Stimulated activated CD8-positive, alpha-beta memory T cell treated with anti-CD3 and anti-CD28 coated beads, Interleukin-12 subunit alpha, Interleukin-12 subunit beta, amount 100 ng/mL, for 4 hours (primary cell): ENCODE data around the gene NFXL1.
"Not testable (repeated sequence)": the region's sequence is repeated elsewhere in the genome, so short reads cannot be mapped to it uniquely, and the experiment has no call there.

Experiments
- DNase-seq: peaks from one replicate; pipeline ENCODE4 v3.0.0-alpha.2; 2020; ENCODE audit warnings: low read depth

Gene NFXL1

DNA sequence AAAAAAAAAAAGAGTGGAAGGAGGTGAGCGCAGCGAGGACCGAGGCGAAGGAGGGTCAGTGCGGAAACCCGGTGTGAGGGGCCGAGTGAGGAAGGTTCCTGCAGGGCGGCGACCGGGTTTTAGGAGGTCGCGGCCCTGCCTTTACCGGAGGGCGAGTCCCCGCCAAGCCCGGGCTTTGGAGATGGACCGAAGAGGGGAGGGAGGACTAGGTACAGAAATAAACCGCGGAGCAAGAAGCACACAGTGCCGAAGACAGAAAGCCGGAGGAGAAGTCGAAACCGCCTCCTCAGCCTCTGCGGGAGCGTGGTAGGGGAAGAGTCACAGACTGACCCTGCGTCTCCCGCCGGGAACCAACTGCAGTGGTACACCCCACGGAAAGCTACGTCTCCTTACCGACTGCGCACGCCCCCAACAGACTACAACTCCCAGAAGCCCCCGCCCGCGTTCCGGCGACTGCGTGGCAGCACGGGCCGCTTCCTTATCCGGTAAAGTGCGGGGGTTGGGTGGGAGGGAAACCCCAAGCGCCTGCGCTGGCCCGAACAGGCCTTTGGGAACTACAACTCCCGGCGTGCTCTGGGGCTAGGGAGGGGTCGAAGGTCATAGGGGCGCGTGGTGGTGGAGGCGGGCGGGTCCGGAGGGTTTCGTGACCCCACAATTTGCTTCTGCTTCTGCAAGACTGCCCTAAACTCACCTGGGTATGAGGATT, at the start of gene NFXL1:
Gene NFXL1 (minus strand): TSS at position 364 of the 706 bp plus-strand sequence. CDS start 380 bp downstream, outside the sequence.
- peak; percentile 93 for DNase-seq

DNA sequence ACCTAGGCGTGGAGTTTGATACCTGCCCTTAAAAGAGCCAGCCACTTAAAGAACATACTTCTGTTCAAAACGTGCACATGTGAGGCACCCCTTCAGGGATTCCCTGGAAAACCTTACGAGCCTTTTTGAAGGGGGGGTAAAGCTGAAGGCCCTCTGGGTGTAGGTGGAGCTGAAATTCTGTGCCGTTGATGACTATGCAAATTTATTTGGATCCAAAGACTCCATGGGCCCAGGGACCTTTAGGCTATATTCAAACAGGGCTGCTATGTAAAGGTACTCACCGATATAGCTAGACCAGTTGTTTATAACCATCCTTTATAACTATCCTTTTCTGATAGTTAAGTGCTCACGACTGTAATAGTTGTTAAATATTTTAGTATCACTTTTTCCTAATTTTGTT, 40.3 kb upstream of the NFXL1 start:
- DNase-seq = no peak

DNA sequence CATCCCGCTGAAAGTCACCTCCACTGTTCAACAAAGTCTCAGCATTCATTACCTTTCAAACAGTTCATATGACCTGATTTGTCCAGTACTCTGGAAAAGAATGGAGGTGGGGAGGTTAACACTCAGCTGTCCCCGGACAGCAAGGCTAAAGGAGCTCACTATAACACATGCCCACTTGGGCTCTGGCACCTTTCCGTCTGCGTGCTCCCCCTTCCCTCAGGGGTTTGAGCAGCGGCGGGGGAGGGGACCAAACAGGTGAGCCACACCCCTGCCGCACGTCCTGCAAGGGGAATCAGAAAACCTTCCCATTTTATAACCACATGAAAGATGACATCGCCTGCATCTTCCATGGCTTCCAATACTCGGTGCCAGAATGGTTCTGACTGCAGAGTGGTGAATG, 39.9 kb upstream of the NFXL1 start:
- DNase-seq = no peak

DNA sequence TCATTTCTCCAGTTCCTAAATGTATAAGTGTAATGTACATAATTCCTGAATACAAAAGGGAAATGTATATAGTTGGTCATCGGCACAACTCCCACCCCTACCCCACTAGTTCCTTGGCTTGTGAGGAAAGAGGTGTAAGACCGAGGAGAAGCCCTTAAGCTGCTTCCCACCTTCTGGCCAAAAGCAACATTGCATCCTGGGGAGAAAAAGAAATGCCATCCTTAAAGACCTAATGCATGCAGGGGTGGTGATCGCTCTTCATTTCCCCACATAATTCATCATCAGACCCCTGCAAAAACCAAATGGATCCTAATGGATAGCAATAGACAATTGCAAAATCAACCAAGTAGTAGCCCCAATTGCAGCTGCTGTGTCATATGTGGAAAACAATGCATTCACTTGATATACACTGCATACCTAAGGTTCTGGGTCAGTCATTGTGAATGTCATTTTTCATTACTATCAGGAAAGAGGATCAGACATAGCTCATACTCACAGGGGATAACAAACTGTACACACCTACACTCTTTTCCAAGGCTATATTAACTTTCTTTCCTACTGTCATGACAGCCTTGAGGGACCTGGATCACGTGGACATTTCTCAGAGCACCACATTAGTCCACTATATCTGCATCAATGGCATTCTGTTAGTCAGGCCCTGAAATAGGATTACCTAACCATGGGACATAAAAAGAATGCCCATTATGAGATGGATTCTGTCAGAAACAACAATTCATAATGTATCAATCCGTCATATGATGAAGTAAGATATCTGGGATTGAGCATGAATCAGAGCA, 31.7 kb upstream of the NFXL1 start:
- DNase-seq = no peak

DNA sequence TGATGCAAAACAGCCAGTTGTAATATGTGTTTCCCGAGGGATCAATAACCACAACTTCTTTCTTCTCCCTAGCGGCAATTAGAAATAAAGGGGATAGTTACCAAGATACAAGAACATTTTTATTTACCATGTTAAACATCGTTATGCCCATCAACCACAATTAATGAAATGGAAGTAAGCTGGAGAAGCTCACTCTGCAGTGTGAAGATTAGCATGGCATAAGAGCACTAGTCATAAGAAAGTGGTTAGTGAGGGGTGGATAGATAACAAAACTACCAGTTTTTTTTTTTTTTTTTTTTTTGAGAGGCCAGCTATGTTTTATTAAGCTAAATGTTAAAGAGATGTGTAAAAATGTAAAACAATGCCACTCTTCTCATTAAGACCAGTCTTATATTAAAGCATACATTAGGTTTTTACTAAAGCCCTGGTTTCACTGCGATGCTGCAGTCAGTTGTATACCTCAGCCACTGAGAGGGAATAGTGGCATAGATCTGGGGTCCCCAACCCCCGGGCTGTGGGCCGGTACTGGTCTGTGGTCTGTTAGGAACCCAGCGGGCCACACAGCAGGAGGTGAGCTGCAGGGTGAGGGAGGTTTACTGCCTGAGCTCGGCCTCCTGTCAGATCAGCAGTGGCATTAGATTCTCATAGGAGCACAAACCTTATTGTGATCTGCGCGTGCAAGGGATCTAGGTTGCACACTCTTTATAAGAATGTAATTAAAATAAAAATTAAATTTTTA, 27.9 kb upstream of the NFXL1 start:
- no peak for DNase-seq

DNA sequence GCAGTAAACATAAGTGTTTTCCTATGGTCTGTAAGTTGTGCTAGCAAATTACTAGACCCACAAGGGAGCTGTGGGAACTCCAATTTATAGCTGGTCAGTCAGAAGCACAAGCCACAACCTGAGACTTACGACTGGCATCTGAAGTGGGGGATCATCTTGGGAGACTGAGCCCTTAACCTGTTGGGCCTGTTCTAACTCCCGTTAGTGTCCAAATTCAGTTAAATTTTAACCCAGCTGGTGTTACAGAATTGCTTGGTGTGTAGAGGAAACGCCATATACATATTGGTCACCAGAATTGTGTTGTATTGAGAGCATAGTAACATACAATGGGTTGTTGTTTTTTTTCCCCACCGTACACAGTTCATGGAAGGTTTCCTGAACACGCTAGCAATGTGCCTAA, 25.1 kb upstream of the NFXL1 start:
- DNase-seq = no peak

DNA sequence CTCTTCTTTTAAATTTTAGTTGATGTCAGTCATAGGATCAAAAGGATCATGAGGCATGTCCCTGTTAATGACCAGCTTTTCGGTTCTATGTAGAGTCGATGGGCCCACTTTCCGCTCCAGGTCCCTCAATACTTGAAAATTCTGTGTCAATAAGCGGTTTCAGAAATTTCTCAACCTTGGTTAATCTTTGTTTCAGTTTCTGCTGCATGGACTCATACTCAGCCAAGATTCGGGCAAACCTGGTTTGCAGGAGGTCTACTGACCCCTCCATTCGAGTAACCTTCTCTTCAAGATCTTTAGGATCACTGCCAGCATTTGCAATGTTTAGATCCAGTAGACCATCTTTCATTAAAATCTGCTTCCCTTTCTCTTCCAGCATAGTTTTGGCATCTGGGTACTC, 22.0 kb upstream of the NFXL1 start:
- no peak for DNase-seq

DNA sequence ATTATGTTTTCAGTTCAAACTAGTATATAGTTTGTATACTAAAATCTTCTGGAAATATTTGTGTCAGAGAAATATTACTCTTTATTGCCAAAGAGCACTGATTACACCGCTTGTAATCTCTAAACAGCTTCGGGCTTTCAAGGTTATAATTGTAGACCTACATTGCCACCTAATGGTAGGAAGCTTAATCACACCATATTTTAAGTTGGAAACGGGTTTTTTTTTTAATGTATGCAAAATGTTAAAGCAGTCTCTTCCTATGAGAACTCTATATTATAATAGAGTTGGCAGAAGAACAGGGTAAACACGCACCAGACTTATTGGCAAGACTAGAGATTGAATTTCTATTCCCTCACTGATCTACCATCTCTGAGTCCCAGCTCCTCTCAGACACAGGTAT, 19.5 kb upstream of the NFXL1 start:
- DNase-seq = no peak

DNA sequence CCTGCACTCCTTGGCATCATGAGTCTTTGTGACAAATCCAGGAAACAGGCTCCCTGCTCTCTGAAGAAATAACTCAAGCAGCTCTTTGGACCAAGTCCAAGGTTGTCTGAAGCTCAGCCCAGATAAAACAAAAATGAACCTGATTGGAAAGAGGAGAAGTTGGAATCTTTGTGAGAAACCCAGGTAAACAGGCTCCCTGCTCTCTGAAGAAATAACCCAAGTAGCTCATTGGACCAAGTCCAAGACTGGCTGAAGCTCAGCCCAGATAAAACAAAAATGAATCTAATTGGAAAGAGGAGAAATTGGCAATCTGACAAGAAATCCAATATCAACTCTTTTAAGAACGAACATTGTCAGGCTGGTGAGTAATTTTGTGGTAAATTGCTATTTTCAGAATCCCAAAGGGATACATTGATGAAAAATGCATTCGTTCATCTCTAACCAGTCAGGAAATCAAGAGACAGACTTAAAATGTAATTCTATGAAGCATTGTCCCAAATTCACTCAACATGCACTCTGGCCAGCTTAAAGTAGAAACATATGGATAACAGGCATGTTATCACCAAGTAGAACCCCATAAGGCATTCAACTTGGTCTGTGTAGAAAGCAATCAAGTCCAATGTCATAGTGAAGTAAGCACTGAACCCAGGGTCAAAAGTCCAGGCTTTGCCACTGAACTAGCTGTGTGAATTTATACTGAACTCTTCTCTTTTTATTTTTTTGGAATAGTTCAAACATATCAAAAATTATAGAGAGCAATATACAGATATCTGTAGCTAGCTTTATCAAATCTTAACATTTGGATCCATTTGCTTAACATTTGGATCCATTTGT, 16.8 kb upstream of the NFXL1 start:
- no peak for DNase-seq

DNA sequence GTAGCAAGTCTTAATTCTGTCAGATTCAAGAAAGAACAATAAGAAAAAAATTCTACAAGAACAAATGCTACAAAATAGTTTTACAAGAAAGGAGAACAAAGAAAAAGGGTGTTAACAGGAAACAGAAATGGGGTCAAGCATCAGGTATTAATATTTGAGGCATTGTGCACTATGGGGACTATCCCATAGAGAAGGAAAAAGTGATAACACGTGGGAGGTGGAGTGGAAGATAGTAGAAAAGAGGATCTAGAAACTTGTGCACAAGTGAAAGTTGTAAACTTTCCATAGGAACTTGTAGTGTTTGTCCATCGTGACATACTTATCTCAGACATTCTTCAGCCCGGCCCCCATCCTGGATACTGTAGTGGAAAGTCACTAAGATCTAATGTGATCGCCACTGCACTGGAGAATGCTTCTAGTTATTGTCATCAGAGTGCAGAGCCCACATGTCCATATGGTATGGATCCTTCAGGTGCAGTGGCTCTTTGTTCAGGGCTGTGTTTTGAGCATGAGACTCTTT, 15.4 kb upstream of the NFXL1 start:
- DNase-seq = no peak

DNA sequence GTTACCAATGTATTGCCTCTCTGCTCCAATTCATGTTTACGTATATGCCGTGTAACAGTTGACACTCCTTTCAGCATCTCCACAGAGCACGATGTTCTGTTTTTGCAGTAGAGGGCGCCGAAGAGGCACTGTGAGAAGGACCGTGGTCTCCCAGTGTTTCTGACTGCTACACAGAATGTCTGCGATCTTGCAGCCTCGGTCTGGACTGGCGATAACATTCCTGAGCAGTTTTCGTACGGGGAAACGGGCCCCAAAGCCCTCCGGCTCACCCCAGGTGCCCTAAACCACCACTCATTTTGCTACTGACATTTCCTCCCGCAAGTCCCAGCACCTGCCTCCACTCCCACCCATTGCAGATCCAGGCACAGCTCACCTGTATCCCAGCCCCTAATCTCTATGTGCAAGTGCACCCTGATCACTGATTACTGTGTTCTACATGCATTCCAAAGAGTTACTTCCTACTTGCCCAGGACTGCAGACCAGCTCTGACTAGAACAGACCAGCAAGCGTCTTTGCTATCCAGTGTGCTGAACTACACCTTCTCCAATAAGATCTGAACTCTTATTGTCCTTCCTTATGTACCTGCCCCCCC, 12.4 kb upstream of the NFXL1 start:
- peak; percentile 2 for DNase-seq

DNA sequence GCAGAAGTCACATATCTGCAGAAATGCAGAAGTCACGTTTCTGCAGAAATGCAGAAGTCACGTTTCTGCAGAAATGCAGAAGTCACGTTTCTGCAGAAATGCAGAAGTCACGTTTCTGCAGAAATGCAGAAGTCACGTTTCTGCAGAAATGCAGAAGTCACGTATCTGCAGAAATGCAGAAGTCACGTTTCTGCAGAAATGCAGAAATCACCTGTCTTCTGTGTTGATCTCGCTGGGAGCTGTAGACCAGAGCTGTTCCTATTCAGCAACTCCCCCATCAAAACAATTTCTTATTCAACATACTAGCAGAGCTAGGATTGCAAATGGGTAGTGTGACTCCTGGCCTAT, 8.9 kb upstream of the NFXL1 start:
- not testable (repeated sequence) for DNase-seq

DNA sequence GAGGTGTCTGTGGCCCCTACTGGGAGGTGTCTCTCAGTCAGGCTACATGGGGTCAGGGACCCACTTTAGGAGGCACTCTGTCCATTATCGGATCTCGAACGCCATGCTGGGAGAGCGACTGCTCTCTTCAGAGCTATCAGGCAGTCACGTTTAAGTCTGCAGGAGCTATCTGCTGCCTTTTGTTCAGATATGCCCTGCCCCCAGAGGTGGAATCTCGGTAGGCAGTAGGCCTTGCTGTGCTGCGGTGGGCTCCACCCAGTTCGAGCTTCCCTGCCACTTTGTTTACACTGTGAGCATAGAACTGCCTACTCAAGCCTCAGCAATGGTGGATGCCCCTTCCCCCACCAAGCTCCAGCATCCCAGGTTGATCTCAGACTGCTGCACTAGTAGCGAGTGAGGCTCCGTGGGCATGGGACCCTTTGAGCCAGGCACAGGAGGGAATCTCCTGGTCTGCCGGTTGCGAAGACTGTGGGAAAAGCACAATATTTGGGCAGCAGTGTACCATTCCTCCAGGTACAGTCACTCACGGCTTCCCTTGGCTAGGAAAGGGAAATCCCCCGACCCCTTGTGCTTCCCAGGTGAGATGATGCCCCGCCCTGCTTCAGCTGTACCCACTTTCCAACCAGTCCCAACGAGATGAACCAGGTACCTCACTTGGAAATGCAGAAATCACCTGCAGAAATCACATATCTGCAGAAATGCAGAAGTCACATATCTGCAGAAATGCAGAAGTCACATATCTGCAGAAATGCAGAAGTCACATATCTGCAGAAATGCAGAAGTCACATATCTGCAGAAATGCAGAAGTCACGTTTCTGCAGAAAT, 8.3 kb upstream of the NFXL1 start:
- not testable (repeated sequence) for DNase-seq

DNA sequence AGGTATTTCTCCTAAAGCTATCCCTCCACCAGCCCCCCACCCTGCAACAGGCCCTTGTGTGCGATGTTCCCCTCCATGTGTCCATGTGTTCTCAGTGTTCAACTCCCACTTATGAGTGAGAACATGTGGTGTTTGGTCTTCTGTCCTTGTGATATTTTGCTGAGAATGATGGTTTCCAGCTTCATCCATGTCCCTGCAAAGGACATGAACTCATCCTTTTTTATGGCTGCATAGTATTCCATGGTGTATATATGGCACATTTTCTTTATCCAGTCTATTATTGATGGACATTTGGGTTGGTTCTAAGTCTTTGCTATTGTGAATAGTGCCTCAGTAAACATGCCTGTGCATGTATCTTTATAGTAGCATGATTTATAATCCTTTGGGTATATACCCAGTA, 2.8 kb upstream of the NFXL1 start:
- not testable (repeated sequence) for DNase-seq

DNA sequence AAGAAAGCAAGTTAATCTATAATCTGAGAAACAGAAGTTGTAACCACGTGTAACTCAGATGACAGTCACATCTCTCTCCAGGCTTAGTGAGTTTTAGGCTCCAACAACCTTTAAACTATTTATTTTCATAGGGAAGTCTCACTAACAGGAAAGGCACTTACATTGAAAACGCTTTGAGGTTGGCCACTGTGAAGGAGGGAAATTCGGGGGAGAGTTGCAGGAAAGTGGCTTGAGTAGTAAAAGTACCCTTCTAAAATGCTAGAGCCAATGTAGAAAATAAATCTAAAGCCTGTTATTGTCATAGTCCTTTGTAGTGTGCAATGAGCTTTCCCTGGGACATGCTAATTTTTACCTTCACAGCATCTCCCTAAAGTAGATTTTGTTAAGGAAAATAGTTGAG, 995 bp upstream of the NFXL1 start:
- no peak for DNase-seq

DNA sequence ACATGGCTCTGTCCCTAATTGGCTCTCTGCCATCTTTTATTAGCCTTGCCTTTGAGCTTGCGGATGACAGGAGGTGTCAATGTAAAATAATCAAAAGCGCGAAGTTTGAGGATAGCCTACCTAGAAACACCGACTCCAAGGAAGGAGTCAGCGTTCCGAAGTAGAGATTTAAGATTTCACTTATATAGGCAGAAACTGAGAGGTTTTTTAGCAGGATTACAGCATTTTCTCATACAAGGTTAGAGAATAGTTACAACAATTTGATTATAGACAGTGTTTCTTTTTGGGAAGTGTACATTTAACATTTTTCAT, 499 bp upstream of the NFXL1 start:
- no peak for DNase-seq

DNA sequence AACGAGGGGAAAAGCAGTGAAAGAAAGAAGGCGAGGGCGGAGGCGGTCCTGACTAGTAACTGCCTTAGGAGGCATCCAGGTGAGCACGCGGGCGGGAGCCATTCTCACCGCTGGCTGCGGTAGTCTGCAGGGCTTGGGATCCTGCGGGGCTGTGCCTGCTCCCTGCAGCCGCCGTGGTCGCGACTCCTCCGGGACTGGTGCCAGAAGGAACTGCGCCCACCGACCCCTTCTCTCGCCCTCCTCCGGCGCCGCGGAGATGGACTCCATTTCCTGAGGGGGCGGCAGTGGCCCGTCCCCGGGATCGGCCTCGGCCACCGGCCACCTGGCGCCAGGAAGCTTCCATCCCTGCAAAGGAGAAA, 543 bp downstream of the NFXL1 start:
- peak; percentile 8 for DNase-seq

DNA sequence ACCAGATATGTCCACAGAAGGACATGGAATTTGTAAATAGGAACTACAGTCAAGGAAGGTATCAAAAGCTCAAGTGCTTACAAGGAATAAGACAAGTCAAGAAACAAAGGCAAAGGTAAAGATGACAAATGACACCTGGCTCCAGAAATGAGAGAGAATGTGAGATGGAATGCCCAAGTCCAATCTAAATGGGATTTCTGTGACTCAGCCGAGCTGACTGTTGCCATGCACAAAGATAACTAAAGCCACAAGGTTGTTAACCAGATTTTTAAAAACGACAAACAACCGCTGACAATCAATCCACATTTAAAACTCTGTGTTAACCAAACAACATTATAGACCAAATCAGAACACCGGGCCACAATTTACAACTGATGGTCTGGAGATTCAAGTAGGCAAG, 1.1 kb downstream of the NFXL1 start:
- no peak for DNase-seq

DNA sequence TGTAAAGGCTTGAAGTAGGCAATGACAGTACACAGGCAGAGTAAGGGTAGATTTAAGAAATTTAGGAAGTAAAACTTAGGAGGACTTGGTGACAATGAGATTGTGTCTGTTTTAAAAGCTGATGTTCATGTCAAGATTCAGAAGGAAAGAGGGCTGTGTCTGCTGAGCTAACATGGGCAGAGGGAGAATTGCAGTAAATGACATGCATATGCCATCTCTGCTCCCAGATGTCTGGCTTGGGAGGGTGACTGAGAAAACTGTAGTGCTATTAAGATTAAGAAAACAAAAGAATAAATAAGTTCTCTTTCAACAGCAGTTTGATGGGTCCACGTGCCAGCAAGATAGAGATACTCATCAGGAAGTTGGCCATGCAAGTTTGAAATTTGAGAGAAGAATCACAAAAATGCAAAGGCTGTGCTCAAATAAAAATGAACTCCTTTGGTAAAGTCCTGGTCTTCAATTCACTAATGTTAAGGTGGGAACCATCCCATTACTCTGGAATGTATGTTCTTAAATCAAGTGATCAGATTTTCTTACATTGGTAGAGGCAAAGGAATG, 7.2 kb downstream of the NFXL1 start:
- DNase-seq = no peak

DNA sequence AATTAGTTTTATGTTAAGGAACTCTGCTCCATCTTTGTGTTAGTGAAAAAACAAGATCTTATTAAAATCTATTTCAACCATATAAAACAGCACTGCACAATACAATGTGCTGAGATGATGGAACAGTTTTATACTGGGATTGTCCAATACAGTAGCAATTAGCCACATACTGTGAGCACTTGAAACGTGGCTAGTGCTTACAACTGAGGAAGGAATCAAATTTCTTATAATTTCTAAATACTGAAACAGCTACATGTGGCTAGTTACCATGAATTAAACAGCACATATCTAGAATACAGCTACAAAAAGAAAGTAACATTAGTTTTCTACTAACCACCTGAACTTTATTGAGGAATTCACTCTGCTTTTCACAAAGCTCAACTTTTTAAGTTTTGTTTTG, 14.7 kb downstream of the NFXL1 start:
- no peak for DNase-seq

DNA sequence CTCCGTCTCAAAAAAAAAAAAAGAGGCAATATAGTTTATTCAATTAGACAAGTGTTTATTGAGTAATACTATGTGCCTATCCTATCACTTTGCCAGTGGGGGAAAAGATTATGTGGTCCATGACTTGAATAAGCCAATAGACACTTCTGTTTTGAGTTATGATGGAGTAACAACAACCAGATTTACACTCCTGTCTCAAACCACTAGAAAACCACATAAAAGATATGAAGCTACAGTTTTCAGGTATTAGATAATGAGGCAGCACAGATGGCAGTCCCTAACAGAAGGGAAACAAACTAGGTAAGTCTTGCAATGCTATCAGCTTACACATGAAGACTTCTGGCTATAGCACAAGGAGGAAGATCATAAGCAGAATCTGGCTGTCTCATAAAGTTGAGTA, 22.5 kb downstream of the NFXL1 start:
- no peak for DNase-seq
